SK-N-SH treated with all-trans-retinoic acid at 6 μM for 48 hours (cell line): ENCODE results near the gene CLPSL2.

ENCODE experiments used
- CSRNP3 ChIP-seq: fragments of 250-450 bp; sonication (Bioruptor Pico); IDR thresholded peaks from 2 replicates; pipeline ENCODE4 v1.5.1; 2021; ENCODE audit warnings: mild to moderate bottlenecking, moderate library complexity
- PATZ1 ChIP-seq: fragments of 250-450 bp; sonication (Bioruptor Pico); IDR thresholded peaks from 2 replicates; pipeline ENCODE4 v1.8.0; 2020; ENCODE audit warnings: mild to moderate bottlenecking, moderate library complexity, borderline replicate concordance
- ZC3H10 ChIP-seq: fragments of 250-450 bp; sonication (Bioruptor Pico); IDR thresholded peaks from 2 replicates; pipeline ENCODE4 v1.5.1; 2021; ENCODE audit warnings: mild to moderate bottlenecking, moderate library complexity
- TF ChIP-seq, protein P1 (sequence below): fragments of 250-450 bp; sonication (Bioruptor Pico); IDR thresholded peaks from 2 replicates; pipeline ENCODE4 v1.5.0; 2020; ENCODE audit warnings: mild to moderate bottlenecking, moderate library complexity

DNA sequence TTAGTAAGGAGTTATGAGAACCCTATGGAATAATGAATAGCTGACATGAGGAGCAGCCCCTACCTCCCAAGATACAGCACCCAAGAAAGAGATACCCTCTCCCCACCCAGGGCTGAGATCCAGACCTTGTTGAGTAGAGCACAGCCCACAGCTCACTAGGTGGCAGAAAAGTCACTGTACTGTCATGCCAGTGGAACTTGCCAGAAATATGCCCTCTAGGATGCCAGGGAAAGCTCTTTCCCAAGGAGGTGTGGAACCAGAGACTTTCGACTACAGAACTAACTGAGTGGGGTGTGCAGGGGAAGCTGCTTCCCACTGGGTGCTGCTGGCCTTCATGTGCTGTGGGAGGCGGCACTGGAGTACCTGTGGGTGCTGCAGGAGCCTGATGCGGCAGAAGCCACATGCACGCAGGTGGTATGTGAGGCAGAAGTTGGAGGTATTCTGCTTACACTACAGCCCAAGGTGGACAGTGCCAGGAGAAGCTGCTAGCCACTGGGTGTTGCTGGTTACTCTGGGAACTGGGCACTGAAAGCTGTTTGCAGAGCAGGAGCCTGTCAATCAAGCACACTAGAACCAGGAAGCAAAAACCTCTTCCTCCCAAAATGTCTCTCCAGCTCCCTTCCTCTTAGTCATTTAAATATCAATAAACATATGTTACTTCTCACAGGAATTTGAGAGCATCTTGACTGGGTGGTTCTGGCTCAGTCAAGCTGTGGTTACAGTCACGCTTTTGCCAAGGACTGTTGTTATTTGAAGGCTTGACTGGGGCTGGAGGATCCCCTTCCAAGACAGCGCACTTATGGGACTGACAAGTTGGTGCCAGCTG lies 21.7 kb upstream of the CLPSL2 start:
- no peak for TF ChIP-seq PATZ1
- TF ChIP-seq CSRNP3: no peak
- TF ChIP-seq ZC3H10 (CRISPR knock-in tag): no peak
- TF ChIP-seq, protein P1, sequence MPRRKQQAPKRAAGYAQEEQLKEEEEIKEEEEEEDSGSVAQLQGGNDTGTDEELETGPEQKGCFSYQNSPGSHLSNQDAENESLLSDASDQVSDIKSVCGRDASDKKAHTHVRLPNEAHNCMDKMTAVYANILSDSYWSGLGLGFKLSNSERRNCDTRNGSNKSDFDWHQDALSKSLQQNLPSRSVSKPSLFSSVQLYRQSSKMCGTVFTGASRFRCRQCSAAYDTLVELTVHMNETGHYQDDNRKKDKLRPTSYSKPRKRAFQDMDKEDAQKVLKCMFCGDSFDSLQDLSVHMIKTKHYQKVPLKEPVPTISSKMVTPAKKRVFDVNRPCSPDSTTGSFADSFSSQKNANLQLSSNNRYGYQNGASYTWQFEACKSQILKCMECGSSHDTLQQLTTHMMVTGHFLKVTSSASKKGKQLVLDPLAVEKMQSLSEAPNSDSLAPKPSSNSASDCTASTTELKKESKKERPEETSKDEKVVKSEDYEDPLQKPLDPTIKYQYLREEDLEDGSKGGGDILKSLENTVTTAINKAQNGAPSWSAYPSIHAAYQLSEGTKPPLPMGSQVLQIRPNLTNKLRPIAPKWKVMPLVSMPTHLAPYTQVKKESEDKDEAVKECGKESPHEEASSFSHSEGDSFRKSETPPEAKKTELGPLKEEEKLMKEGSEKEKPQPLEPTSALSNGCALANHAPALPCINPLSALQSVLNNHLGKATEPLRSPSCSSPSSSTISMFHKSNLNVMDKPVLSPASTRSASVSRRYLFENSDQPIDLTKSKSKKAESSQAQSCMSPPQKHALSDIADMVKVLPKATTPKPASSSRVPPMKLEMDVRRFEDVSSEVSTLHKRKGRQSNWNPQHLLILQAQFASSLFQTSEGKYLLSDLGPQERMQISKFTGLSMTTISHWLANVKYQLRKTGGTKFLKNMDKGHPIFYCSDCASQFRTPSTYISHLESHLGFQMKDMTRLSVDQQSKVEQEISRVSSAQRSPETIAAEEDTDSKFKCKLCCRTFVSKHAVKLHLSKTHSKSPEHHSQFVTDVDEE (CRISPR knock-in tag): no peak
